ENCODE results near the gene HSD17B1. TPM values are rescaled to one million over a fixed set of nuclear protein-coding genes. Genes with fewer than 3 reads are reported as not detected.

HSD17B1 gene
- total RNA-seq, 2 donors from 2014 or later, result 0.90 to 1.2 TPM

DNA sequence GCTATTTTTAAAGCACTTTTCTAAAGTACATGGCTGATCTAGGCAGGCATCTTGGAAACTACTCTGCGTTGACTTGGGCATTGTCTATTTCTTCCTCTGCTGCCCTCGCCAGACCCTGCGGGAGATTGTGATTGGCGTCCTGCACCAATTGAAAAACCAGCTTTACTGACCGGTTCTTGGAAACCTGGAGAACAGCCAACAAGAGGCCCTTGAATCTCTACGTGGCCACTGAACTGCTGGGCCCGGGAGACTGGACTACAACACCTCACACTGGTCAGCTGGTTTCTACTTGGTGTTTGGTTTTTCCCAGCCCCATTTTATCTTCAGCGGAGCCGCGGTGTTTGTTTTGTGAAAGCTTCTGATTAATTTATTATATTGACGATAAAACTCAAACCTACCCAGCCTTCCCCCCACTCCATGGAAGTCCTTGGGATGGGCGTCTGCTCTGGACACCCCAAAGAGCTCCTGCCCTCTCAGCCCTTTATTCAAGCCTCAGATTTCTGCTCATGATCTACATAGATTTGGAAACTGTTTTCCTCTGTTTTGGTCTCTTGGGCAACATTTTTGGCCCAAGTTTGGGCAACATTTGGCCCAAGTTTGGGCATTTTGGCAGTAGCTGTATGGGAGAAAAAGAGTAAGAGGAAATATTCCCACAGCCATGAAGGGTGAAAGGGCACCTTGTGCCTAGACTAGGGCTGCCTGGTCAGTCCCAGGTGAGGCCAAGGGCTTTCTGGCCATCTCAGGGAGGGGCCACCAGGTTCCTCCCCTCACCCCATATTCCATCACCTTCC lies 18.9 kb downstream of the HSD17B1 start:
- Mint-ChIP-seq H3K27me3 (no peaks in the 10 kb centered on the region), H3K27ac (peak overlapping the region; percentile 78), H3K4me3 (no peak overlapping the region), H3K36me3 (ENCODE audit: low read depth) (peaks cover 2% of the 10 kb centered on the region), H3K4me1 (peaks cover 21% of the 10 kb centered on the region)
- ATAC-seq (no peak), DNase-seq (no peak)
- no peaks in the 10 kb centered on the region for H3K9me3 ChIP-seq (ENCODE audit: control insufficient read depth, low read length, poor library complexity, severe bottlenecking)

DNA sequence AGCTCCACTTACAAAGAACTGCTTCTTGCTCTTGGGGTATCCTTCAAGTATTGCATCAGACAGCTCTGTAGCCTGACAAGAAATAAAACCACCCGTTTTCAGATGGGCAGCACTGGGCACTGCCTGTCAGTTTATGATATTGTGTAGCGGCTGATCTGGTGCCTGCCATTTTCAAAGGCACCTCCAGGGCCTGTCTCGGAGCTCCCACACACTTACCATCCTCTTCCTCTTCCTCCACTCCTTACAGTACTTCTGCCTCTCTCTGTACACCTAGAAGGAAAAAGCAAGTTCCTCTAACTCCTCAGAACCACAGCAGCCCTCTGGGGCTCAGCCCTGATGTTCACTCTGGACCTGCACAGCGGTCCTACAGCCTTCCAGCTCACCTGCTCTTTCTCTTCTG lies 20.4 kb downstream of the HSD17B1 start:
- Mint-ChIP-seq H3K27me3 (no peaks in the 10 kb centered on the region), H3K4me3 (no peak overlapping the region), H3K27ac (no peak overlapping the region)

DNA sequence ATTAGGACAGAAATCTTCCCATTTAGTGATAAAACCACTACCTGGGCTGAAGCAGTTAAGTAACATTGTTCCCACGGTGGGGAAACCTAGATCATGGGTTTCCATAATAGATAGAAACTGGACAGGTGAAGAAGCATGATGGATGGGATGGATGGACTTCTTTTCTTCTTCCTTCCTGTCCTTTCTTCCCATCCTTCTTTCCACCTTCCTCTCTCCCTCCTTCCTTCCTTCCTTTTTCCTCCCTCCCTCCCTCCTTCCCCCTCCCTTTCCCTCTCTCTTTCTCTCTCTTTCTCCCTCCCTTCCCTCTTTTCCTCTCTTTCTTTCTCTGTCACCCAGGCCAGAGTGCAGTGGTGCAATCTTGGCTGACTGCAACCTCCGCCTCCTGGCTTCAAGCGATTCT lies 21.7 kb downstream of the HSD17B1 start:
- no peaks in the 10 kb centered on the region for H3K9me3 ChIP-seq (ENCODE audit: control insufficient read depth, low read length, poor library complexity, severe bottlenecking)
- no peak for DNase-seq
- H3K27ac Mint-ChIP-seq, result no peak overlapping the region
- no peak overlapping the region for H3K4me3 Mint-ChIP-seq
- H3K27me3 Mint-ChIP-seq, result no peaks in the 10 kb centered on the region
- peaks cover 5% of the 10 kb centered on the region for H3K36me3 Mint-ChIP-seq (ENCODE audit: low read depth)
- H3K4me1 Mint-ChIP-seq, result peaks cover 21% of the 10 kb centered on the region
- no peak for ATAC-seq

More for the DNA sequence above, 20.4 kb downstream of the HSD17B1 start:
- ATAC-seq, result no peak
- DNase-seq, result no peak
- no peaks in the 10 kb centered on the region for H3K9me3 ChIP-seq (ENCODE audit: control insufficient read depth, low read length, poor library complexity, severe bottlenecking)
- H3K36me3 Mint-ChIP-seq (ENCODE audit: low read depth), result peaks cover 5% of the 10 kb centered on the region
- H3K4me1 Mint-ChIP-seq, result peaks cover 23% of the 10 kb centered on the region

DNA sequence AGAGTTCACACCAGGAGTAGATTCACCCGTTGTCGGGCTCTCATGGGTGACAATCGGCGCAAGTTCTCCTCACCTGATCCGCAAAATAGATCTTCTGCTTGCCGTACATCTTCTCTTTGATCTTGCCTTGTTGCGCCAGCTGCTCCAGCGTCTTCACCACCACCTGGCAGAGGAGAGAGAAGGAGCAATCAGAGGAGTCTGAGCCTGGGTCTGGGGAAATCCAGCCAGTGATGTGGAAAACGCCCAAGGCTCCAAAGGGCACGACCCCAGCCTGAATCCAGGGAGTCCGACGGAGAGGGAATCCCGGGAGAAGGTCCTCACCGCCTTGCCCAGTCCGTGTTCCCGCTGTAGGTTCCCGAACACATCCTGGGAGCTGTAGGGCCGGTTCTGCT lies 24.4 kb downstream of the HSD17B1 start:
- ATAC-seq, result peak; percentile 1
- H3K4me1 Mint-ChIP-seq, result peaks cover 21% of the 10 kb centered on the region

DNA sequence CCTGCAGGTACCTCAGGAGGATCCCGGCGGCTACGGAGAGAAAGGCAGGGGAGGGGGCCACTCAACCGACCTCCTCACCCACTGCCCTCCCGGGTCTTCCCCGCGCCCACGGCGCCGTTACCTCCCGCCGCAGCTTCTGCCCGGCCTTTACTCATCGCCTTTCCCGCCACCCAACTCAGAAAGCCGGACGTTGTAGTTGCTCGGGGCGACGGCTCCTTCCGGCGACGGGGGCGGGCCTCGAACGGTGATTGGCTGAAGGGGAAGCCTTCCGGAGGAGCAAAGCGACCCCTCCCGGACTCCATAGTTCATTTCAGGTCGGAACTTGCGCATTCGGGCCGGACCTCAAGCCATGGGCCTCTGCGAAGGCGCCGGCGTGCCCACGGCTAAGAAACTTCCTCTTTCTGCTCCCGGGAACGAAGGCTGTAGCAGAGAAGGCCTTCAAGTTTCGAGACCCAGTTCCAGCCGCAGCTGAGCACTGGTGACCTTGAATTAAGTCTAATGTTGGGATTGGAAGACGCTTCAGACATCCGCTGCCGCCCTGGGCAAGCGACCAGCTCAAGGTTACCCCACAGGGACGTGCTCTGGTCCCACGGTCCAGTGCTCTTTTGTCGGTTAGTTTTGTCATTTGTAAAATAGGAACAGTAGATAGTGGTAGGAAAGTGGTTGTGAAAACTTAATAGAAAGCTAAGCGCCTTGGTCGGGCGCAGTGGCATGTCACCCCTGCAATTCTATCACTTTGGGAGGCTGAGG lies 25.0 kb downstream of the HSD17B1 start, which contains the start of gene PSMC3IP:
TSS of gene PSMC3IP (minus strand) at position 198 of the 750 bp plus-strand sequence. CDS start at position 155, 43 bp downstream.
- H3K4me1 Mint-ChIP-seq, result peaks cover 21% of the 10 kb centered on the region
- ATAC-seq (peak; percentile 94), DNase-seq (peak; percentile 82 to 86 (median 84))
- H3K9me3 ChIP-seq (ENCODE audit: control insufficient read depth, low read length, poor library complexity, severe bottlenecking), result no peaks in the 10 kb centered on the region
- H3K36me3 Mint-ChIP-seq (ENCODE audit: low read depth), result peaks cover 5% of the 10 kb centered on the region
- H3K4me3 Mint-ChIP-seq, result peak within 1 kb of the TSS; percentile 98
- no peaks in the 10 kb centered on the region for H3K27me3 Mint-ChIP-seq
- peak within 1 kb of the TSS; percentile 95 for H3K27ac Mint-ChIP-seq

More for the DNA sequence above, 24.4 kb downstream of the HSD17B1 start:
- DNase-seq, result no peak
- H3K9me3 ChIP-seq (ENCODE audit: control insufficient read depth, low read length, poor library complexity, severe bottlenecking), result no peaks in the 10 kb centered on the region
- Mint-ChIP-seq H3K27ac (peak overlapping the region; percentile 95), H3K27me3 (no peaks in the 10 kb centered on the region), H3K36me3 (ENCODE audit: low read depth) (peaks cover 5% of the 10 kb centered on the region), H3K4me3 (peak overlapping the region; percentile 98)

DNA sequence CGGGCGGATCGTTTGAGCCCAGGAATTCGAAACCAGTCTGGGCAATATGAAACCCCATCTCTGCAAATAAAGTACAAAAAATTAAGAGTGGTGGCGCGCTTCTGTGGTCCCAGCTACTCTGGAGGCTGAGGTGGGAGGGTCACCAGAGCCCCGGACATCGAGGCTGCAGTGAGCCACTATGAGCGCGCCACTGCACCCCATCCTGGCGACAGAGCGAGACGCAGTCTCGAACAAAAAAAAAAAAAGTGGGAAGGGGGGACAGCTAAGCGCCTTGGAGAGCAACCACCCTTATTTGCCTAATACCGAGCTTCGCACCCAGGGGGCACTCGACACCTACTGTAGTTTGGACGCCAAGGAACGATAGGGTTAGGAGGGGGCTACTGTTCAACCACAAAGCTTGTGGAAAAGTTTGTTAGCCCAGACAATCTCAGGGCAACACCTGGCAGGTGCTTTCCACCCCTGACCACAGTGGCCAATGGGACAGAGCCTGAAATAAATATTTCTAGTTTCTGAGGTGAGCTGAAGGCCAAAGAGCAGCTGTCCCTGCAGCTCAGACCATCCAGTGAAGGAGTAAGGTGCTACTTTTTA lies 25.7 kb downstream of the HSD17B1 start:
- peaks cover 3% of the 10 kb centered on the region for H3K36me3 Mint-ChIP-seq (ENCODE audit: low read depth)

DNA sequence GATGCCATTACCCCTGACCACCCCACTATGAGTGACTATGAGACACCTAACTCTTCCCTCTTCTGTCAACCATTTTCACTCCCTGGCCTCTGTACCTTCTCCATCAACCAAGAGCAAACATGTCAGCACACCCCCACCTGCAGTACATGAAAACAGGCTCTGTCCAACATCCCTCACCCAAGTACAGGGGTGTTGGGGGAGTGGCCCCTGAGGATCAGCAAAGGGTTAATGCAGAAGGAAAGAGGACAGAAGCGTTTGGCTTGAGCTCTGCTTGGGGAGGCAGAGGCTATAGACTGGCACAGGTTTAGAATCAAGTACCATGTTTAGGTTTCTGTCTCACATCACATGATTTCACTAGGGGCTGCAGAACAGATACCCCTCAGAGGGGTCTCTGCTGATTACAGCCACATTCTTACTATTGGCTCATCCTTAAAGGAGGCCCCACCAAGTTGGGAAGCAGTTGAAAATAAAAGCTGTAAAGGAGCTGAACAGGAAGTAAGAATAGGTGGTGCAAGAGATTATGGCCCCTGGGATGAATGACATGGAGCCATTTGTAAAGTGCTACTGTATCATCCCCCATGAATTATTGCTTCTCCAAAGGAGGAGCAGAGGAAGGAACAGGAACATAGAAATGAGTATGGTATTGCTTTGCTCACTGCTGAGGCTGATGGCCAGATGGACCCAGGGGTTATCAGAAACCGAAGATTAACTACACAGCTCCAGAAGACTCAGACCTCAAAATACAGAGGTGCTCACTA lies 27.2 kb downstream of the HSD17B1 start:
- H3K4me3 Mint-ChIP-seq, result no peak overlapping the region
- H3K27me3 Mint-ChIP-seq, result no peaks in the 10 kb centered on the region
- peaks cover 18% of the 10 kb centered on the region for H3K4me1 Mint-ChIP-seq
- no peak for ATAC-seq
- no peaks in the 10 kb centered on the region for H3K9me3 ChIP-seq (ENCODE audit: control insufficient read depth, low read length, poor library complexity, severe bottlenecking)
- peaks cover 3% of the 10 kb centered on the region for H3K36me3 Mint-ChIP-seq (ENCODE audit: low read depth)
- peak overlapping the region; percentile 95 for H3K27ac Mint-ChIP-seq
- no peak for DNase-seq

More for the DNA sequence above, 25.7 kb downstream of the HSD17B1 start:
- H3K4me1 Mint-ChIP-seq, result peaks cover 18% of the 10 kb centered on the region
- H3K4me3 Mint-ChIP-seq, result peak overlapping the region; percentile 98
- H3K9me3 ChIP-seq (ENCODE audit: control insufficient read depth, low read length, poor library complexity, severe bottlenecking), result no peaks in the 10 kb centered on the region
- peak; percentile 40 to 64 (median 46) for DNase-seq
- peak overlapping the region; percentile 95 for H3K27ac Mint-ChIP-seq
- peak; percentile 66 for ATAC-seq
- H3K27me3 Mint-ChIP-seq, result no peaks in the 10 kb centered on the region

DNA sequence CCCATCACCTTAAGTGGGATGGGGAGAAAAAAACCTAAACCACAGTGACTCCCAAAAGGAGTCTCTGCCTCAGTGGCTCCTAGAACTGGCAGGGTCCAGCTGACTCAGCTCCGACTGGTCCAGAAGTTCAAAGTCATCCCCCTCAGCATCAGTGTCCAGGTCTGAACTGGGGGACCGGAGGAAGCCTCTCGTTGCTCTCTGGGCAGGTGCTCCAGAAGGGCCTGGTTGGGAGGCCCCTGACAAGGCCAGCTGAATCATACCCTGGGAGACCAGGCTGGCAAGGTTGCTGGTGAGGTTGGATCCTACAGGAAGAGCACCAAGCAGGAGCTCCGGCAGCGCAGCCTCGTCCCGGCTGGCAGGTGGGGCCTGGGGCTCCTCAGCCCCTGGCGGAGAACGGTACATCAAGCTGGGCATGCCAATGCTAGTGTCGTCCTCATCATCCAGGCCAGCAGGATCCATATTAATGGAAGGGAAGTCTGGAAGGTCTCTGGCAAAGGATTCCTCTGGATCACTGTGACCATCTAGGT lies 29.1 kb downstream of the HSD17B1 start:
- Mint-ChIP-seq H3K27me3 (no peaks in the 10 kb centered on the region), H3K4me3 (no peak overlapping the region), H3K36me3 (ENCODE audit: low read depth) (peaks cover 3% of the 10 kb centered on the region), H3K4me1 (peaks cover 13% of the 10 kb centered on the region), H3K27ac (no peak overlapping the region)
- DNase-seq, result no peak
- H3K9me3 ChIP-seq (ENCODE audit: control insufficient read depth, low read length, poor library complexity, severe bottlenecking), result no peaks in the 10 kb centered on the region
- ATAC-seq, result no peak

DNA sequence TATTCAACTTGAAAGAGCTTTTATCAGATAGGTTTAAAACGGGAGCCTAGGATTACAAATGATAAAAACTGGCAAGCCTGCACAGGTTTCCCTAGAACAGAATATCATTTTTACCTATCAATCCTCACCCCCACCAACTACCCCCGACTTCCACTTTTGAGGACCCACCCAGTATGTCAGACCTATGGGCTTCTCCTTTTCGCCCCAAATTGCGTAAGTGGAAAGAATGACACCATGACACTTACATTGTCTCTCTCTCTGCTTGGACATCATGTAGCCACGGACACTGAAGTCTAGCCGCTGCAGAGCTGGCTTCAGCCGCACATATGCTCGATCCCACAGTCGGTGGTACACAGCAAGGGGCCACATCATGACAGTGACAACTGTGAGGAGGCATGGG lies 32.2 kb downstream of the HSD17B1 start:
- DNase-seq (no peak), ATAC-seq (no peak)
- no peaks in the 10 kb centered on the region for H3K27me3 Mint-ChIP-seq
- H3K9me3 ChIP-seq (ENCODE audit: control insufficient read depth, low read length, poor library complexity, severe bottlenecking), result no peaks in the 10 kb centered on the region
- H3K4me3 Mint-ChIP-seq, result no peak overlapping the region
- peaks cover 2% of the 10 kb centered on the region for H3K36me3 Mint-ChIP-seq (ENCODE audit: low read depth)
- H3K27ac Mint-ChIP-seq, result peak overlapping the region; percentile 47
- H3K4me1 Mint-ChIP-seq, result peaks cover 5% of the 10 kb centered on the region

DNA sequence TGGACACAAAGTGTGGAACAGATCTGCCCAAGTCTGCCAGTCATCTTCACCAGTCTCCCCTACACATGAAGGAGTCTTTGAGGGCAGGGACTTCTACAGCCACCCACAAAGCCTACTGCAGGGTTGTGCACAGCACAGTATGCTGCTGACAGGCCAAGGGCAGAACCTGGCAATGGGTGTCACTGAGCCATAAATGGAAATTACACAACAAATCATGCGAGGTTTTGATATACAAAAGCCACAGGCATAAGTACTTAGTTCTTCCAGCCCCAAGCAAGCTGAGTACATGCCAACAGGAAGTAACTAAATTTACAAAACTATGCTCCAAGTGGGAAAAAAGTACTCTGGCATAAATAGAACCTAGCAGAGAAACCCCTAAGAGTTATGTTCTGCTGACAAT lies 32.6 kb downstream of the HSD17B1 start:
- peaks cover 5% of the 10 kb centered on the region for H3K4me1 Mint-ChIP-seq
- H3K9me3 ChIP-seq (ENCODE audit: control insufficient read depth, low read length, poor library complexity, severe bottlenecking), result no peaks in the 10 kb centered on the region
- H3K4me3 Mint-ChIP-seq, result no peak overlapping the region
- H3K36me3 Mint-ChIP-seq (ENCODE audit: low read depth), result peaks cover 2% of the 10 kb centered on the region
- DNase-seq (no peak), ATAC-seq (no peak)
- H3K27me3 Mint-ChIP-seq, result no peaks in the 10 kb centered on the region
- H3K27ac Mint-ChIP-seq, result peak overlapping the region; percentile 47

DNA sequence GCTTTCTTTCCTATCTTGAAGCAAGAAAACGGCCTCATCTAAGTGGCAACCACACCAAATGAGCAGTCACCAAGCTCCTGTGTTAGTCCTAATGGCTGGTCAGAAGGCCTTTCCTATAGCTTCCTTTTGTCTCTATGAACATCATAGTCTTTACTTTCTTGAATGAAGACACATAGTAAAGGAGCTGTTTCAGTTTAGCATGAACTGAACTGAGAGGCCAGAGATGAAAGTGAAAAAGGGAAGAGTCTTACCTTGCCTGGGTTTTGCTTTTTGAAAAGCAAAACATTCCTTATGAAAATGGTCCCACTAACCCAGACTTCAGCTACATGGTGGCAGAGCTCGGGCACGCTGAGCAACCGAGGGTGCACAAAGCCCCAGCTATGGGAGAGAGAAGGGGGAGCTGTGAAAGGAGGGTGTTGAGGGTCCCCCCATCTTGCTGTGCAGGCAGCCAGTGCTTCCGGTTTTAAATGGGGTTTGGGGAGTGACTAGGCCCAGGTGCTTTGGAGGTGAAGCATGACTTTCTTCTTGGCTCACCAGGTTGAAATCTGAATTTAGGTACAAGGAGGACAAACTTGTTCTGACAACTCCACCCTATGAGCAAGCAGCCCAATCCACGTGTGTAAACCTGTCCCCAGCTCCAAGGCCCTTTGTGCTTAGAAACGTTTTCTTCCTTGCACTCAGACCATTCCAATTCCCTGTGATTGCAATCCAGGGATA lies 33.9 kb downstream of the HSD17B1 start:
- Mint-ChIP-seq H3K27me3 (no peaks in the 10 kb centered on the region), H3K36me3 (ENCODE audit: low read depth) (peaks cover 2% of the 10 kb centered on the region), H3K4me3 (no peak overlapping the region), H3K4me1 (peaks cover 5% of the 10 kb centered on the region), H3K27ac (no peak overlapping the region)
- no peak for ATAC-seq
- no peaks in the 10 kb centered on the region for H3K9me3 ChIP-seq (ENCODE audit: control insufficient read depth, low read length, poor library complexity, severe bottlenecking)
- no peak for DNase-seq

DNA sequence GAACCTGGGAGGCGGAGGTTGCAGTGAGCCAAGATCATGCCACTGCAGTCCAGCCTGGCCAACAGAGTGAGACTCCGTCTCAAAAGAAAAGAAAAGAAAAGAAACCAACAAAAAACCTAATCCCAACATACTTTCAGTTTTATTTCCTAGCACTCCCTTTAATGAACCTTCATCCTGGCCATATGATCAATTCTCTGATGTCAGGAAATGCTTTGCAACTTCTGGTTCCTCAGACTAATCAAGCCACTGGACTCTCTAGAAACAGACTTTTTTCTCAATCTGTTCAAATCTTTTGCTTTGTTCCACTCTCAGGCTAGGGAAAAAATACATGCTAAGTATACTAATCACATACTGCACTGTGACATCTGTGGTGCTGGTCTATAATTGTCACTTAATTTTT lies 38.2 kb downstream of the HSD17B1 start:
- no peak for ATAC-seq
- no peaks in the 10 kb centered on the region for H3K27me3 Mint-ChIP-seq
- no peaks in the 10 kb centered on the region for H3K9me3 ChIP-seq (ENCODE audit: control insufficient read depth, low read length, poor library complexity, severe bottlenecking)
- H3K4me3 Mint-ChIP-seq, result no peak overlapping the region
- H3K4me1 Mint-ChIP-seq, result peaks cover 7% of the 10 kb centered on the region
- peaks cover 2% of the 10 kb centered on the region for H3K36me3 Mint-ChIP-seq (ENCODE audit: low read depth)
- DNase-seq, result no peak
- no peak overlapping the region for H3K27ac Mint-ChIP-seq
